ENCODE data around the gene ZNRF3.

The ZNRF3 gene

GRCh38 chr22:29062286-29062821, 179.0 kb downstream of the ZNRF3 start:
- Histone ChIP-seq H3K4me3 (no peak overlapping the region), H3K27ac (no peak overlapping the region)
- DNase-seq (ENCODE audit: low spot score), result no peak
- TF ChIP-seq CTCF (IDR thresholded peaks at IDR 0.05), result no peak

- TF ChIP-seq CTCF (IDR thresholded peaks at IDR 0.05), result no peak
- Histone ChIP-seq H3K27ac (no peak overlapping the region), H3K4me3 (no peak overlapping the region)
- no peak for DNase-seq (ENCODE audit: low spot score)
Measured at GRCh38 chr22:29065468-29066190, 182.3 kb downstream of the ZNRF3 start.

GRCh38 chr22:29069463-29069862, 186.1 kb downstream of the ZNRF3 start:
- no peak for TF ChIP-seq CTCF (IDR thresholded peaks at IDR 0.05)
- no peak for DNase-seq (ENCODE audit: low spot score)
- Histone ChIP-seq H3K27ac (no peak overlapping the region), H3K4me3 (no peak overlapping the region)

GRCh38 chr22:29070490-29070889, 187.1 kb downstream of the ZNRF3 start:
- DNase-seq (ENCODE audit: low spot score), result no peak
- Histone ChIP-seq H3K27ac (no peak overlapping the region), H3K4me3 (no peak overlapping the region)
- TF ChIP-seq CTCF (IDR thresholded peaks at IDR 0.05), result no peak

- H3K4me3 ChIP-seq, result peak overlapping the region; percentile 95
- TF ChIP-seq CTCF (IDR thresholded peaks at IDR 0.05), result no peak
- H3K27ac ChIP-seq, result no peak overlapping the region
- DNase-seq (ENCODE audit: low spot score), result no peak
Measured at GRCh38 chr22:29071261-29072045, 188.1 kb downstream of the ZNRF3 start.

GRCh38 chr22:29072193-29072978, 189.0 kb downstream of the ZNRF3 start:
- peak overlapping the region in 1 of 2 donors; percentile 68 for H3K27ac ChIP-seq
- no peak for TF ChIP-seq CTCF (IDR thresholded peaks at IDR 0.05)
- H3K4me3 ChIP-seq, result peak overlapping the region; percentile 95
- DNase-seq (ENCODE audit: low spot score), result peak; percentile 83
